Measurements from ENCODE around the gene ZNF280B.

DNA sequence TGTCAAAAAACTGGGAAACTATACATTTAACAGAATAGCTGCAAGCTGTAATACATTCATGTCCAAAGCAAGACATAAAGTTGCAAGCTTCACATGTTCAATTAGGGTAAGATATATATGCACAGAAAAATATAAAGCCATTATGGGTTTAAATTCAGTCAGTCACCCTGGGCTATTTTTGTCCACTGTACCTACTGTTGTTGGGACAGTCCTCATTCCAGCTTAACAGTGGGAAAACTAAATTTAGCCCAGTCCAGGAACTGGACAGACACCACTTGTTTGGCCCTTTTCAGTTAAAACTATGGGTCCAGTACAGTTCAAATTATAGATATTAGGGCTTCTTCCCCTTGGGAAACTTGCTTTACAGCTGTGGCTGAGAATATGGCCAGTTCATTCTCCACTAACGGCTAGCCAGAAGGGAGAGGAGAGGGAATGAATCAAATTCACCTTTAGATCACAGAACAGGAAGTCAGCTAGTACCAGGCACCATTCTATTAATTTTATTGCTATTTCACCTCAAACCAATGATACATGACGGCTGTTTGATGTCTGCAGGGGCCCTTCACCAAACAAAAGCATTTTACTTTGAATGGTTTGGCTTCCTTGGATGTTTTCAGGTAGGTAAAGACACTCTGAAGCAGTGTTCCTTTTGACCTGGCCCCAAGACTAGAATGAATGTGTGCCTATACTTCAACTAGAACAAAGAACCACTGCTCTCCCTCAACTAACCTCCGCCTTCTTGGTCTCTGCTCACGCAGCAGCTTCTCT is 22.2 kb downstream of the ZNF280B start:
- TF ChIP-seq, protein P1, sequence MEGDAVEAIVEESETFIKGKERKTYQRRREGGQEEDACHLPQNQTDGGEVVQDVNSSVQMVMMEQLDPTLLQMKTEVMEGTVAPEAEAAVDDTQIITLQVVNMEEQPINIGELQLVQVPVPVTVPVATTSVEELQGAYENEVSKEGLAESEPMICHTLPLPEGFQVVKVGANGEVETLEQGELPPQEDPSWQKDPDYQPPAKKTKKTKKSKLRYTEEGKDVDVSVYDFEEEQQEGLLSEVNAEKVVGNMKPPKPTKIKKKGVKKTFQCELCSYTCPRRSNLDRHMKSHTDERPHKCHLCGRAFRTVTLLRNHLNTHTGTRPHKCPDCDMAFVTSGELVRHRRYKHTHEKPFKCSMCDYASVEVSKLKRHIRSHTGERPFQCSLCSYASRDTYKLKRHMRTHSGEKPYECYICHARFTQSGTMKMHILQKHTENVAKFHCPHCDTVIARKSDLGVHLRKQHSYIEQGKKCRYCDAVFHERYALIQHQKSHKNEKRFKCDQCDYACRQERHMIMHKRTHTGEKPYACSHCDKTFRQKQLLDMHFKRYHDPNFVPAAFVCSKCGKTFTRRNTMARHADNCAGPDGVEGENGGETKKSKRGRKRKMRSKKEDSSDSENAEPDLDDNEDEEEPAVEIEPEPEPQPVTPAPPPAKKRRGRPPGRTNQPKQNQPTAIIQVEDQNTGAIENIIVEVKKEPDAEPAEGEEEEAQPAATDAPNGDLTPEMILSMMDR (conservative IDR thresholded peaks at IDR 0.05): no peak
- TF ChIP-seq EZH2 (IDR thresholded peaks at IDR 0.05; ENCODE audit: low read depth): no peak
